IMR-90 (cell line): ENCODE measurements around the gene SLC29A2. TPM values are rescaled to one million over a fixed set of nuclear protein-coding genes. Genes with fewer than 3 reads are reported as not detected.

Source experiments
- ATAC-seq: fragments of 200-7000 bp; cut with Tn5 transposase; 2 replicates; pipeline ENCODE4 v1.9.1; 2020; ENCODE audit warnings: low read depth, mild to moderate bottlenecking, moderate library complexity
- BruUV-seq: library from RNA; stranded (reverse); fragments of 400-500 nt; replicated peaks from 2 replicates; lab custom pipeline; 2021; lab: Mats Ljungman, UMichigan
- CTCF ChIA-PET: fragments of 300-600 bp; formaldehyde crosslinking; extraction: SDS; loops from one replicate; lab custom pipeline; 2021; ENCODE audit warnings: antibody characterized with exemption; lab: Yijun Ruan, JAX
- POLR2A ChIA-PET: fragments of 300-600 bp; sonication (Branson Sonifier 250); formaldehyde crosslinking; loops from one replicate; lab custom pipeline; 2022; ENCODE audit warnings: antibody characterized with exemption; ENCODE audit not compliant: unreplicated experiment; lab: Charles Lee
- DNase-seq: peaks from one replicate; pipeline ENCODE4 v3.0.0; 2013
- H2AFZ ChIP-seq: replicated peaks from 2 replicates; pipeline ENCODE3; 2013; ENCODE audit warnings: low read length, mild to moderate bottlenecking; ENCODE audit not compliant: poor library complexity
- H2AK5ac ChIP-seq: 2 replicates; pipeline ENCODE4 v1.6.1; 2013; ENCODE audit warnings: low read depth, low read length, inconsistent platforms
- H2AK9ac ChIP-seq: replicated peaks from 2 replicates; pipeline ENCODE3; 2013; ENCODE audit warnings: mild to moderate bottlenecking, low read depth, low read length, moderate library complexity; ENCODE audit not compliant: poor library complexity
- H2BK120ac ChIP-seq: 2 replicates; pipeline ENCODE4 v1.6.1; 2013; ENCODE audit warnings: low read depth, low read length, inconsistent platforms
- H2BK15ac ChIP-seq: 3 replicates; pipeline ENCODE4 v1.6.1; 2013; ENCODE audit warnings: low read depth, low read length, inconsistent platforms
- H2BK20ac ChIP-seq: 2 replicates; pipeline ENCODE4 v1.6.1; 2013; ENCODE audit warnings: low read depth, mild to moderate bottlenecking, inconsistent platforms, low read length, moderate library complexity
- H2BK5ac ChIP-seq: 2 replicates; pipeline ENCODE4 v1.6.1; 2013; ENCODE audit warnings: mild to moderate bottlenecking, low read depth, low read length, inconsistent platforms; ENCODE audit not compliant: poor library complexity, severe bottlenecking
- H3K14ac ChIP-seq: replicated peaks from 2 replicates; pipeline ENCODE4 v1.6.1; 2013; ENCODE audit warnings: low read depth, low read length, inconsistent platforms
- H3K18ac ChIP-seq: 2 replicates; pipeline ENCODE4 v1.6.1; 2013; ENCODE audit warnings: low read depth, low read length, control low read depth
- H3K23ac ChIP-seq: 2 replicates; pipeline ENCODE4 v1.6.1; 2013; ENCODE audit warnings: low read depth, low read length, inconsistent platforms
- H3K27ac ChIP-seq: 2 replicates; pipeline ENCODE4 v1.5.1; 2013; ENCODE audit warnings: mild to moderate bottlenecking, control low read depth, low read length; ENCODE audit not compliant: insufficient read depth
- H3K27me3 ChIP-seq: 2 replicates; pipeline ENCODE4 v1.6.1; 2013; ENCODE audit warnings: low read length; ENCODE audit not compliant: control insufficient read depth, insufficient read depth
- H3K36me3 ChIP-seq: 2 replicates; pipeline ENCODE4 v1.6.1; 2013; ENCODE audit warnings: low read length, mixed read lengths; ENCODE audit not compliant: control insufficient read depth, insufficient read depth
- H3K4ac ChIP-seq: 2 replicates; pipeline ENCODE4 v1.6.1; 2013; ENCODE audit warnings: low read depth, low read length, inconsistent platforms
- H3K4me1 ChIP-seq: 2 replicates; pipeline ENCODE4 v1.6.1; 2013; ENCODE audit warnings: low read length, mixed read lengths; ENCODE audit not compliant: control insufficient read depth, insufficient read depth
- H3K4me2 ChIP-seq: 2 replicates; pipeline ENCODE4 v1.6.1; 2013; ENCODE audit warnings: low read depth, mild to moderate bottlenecking, control low read depth, low read length, moderate library complexity
- H3K4me3 ChIP-seq: 2 replicates; pipeline ENCODE4 v1.5.1; 2013; ENCODE audit warnings: low read depth, mild to moderate bottlenecking, control low read depth, low read length, moderate library complexity; ENCODE audit not compliant: insufficient read depth
- H3K56ac ChIP-seq: 2 replicates; pipeline ENCODE4 v1.6.1; 2013; ENCODE audit warnings: low read length, inconsistent platforms; ENCODE audit not compliant: insufficient read depth; ENCODE audit errors: extremely low read depth
- H3K79me1 ChIP-seq, 2 experiments: 2 replicates each; pipeline ENCODE4 v1.6.1; 2013; ENCODE audit warnings: low read length in 2 of 2, inconsistent platforms in 1 of 2, low read depth in 1 of 2
- H3K9ac ChIP-seq: 2 replicates; pipeline ENCODE4 v1.6.1; 2013; ENCODE audit warnings: low read depth, low read length, control low read depth
- H3K9me1 ChIP-seq: 2 replicates; pipeline ENCODE4 v1.6.1; 2013; ENCODE audit warnings: low read length, inconsistent platforms; ENCODE audit not compliant: insufficient read depth
- H3K9me3 ChIP-seq: 2 replicates; pipeline ENCODE4 v1.6.1; 2013; ENCODE audit warnings: low read length; ENCODE audit not compliant: control insufficient read depth, insufficient read depth
- H4K20me1 ChIP-seq: 2 replicates; pipeline ENCODE4 v1.6.1; 2013; ENCODE audit warnings: low read length, inconsistent platforms; ENCODE audit not compliant: insufficient read depth
- H4K5ac ChIP-seq: 2 replicates; pipeline ENCODE4 v1.6.1; 2013; ENCODE audit warnings: mild to moderate bottlenecking, low read depth, low read length, control low read depth
- H4K8ac ChIP-seq, 2 experiments: 2 replicates each; pipeline ENCODE4 v1.6.1; 2013; ENCODE audit warnings: low read depth in 2 of 2, low read length in 2 of 2, control low read depth in 1 of 2, inconsistent platforms in 1 of 2
- H4K91ac ChIP-seq: 2 replicates; pipeline ENCODE4 v1.6.1; 2013; ENCODE audit warnings: low read depth, low read length, inconsistent platforms; ENCODE audit not compliant: insufficient read depth
- BHLHE40 ChIP-seq: fragments of 150-350 bp; IDR thresholded peaks from 2 replicates; pipeline ENCODE4 v1.6.1; 2016; ENCODE audit warnings: mild to moderate bottlenecking, low read depth, low read length
- CEBPB ChIP-seq: IDR thresholded peaks from 2 replicates; pipeline ENCODE4 v1.6.1; 2012; ENCODE audit warnings: low read depth, low read length, improper control_type of control experiment
- CHD1 ChIP-seq: IDR thresholded peaks from 2 replicates; pipeline ENCODE4 v1.6.1; 2012; ENCODE audit warnings: low read depth, low read length, improper control_type of control experiment
- FOS ChIP-seq: fragments of 150-350 bp; IDR thresholded peaks from 2 replicates; pipeline ENCODE4 v1.6.1; 2016; ENCODE audit warnings: low read depth, low read length
- MAFK ChIP-seq: IDR thresholded peaks from 2 replicates; pipeline ENCODE4 v1.6.1; 2012; ENCODE audit warnings: low read depth, low read length, improper control_type of control experiment
- MAZ ChIP-seq: IDR thresholded peaks from 2 replicates; pipeline ENCODE4 v1.6.1; 2012; ENCODE audit warnings: low read depth, mild to moderate bottlenecking, low read length, improper control_type of control experiment, moderate library complexity, borderline replicate concordance
- MXI1 ChIP-seq: IDR thresholded peaks from 2 replicates; pipeline ENCODE4 v1.6.1; 2012; ENCODE audit warnings: low read depth, mild to moderate bottlenecking, low read length, moderate library complexity, borderline replicate concordance
- NFE2L2 ChIP-seq: fragments of 150-350 bp; IDR thresholded peaks from 2 replicates; pipeline ENCODE4 v1.6.1; 2016; ENCODE audit warnings: low read depth, mild to moderate bottlenecking, low read length
- POLR2A ChIP-seq: IDR thresholded peaks from 2 replicates; pipeline ENCODE4 v1.6.1; 2012; ENCODE audit warnings: mild to moderate bottlenecking, low read depth, low read length
- RAD21 ChIP-seq: IDR thresholded peaks from 2 replicates; pipeline ENCODE4 v1.6.1; 2012; ENCODE audit warnings: low read length, improper control_type of control experiment
- RCOR1 ChIP-seq: IDR thresholded peaks from 2 replicates; pipeline ENCODE4 v1.6.1; 2012; ENCODE audit warnings: mild to moderate bottlenecking, low read length, improper control_type of control experiment; ENCODE audit not compliant: insufficient replicate concordance
- RFX5 ChIP-seq: IDR thresholded peaks from 2 replicates; pipeline ENCODE4 v1.8.0; 2012; ENCODE audit warnings: low read depth, mild to moderate bottlenecking, low read length, moderate library complexity
- SMC3 ChIP-seq: fragments of 150-350 bp; IDR thresholded peaks from 2 replicates; pipeline ENCODE4 v1.6.1; 2016; ENCODE audit warnings: low read depth, mild to moderate bottlenecking, antibody characterized with exemption, low read length, moderate library complexity
- WGBS, 2 experiments: methylation state at CpG; one replicate each; pipeline versions ENCODE4 v1.1.5 to v1.1.7; 2013; ENCODE audit warnings: missing lambda C conversion rate in 2 of 2; ENCODE audit not compliant: insufficient read length in 1 of 2; ENCODE audit errors: extremely low coverage in 2 of 2; 5-methylcytosine and 5-hydroxymethylcytosine counted together
- dilution Hi-C: fragments of 300-500 bp; cut with HindIII; formaldehyde crosslinking; loops from one replicate; pipeline ENCODE4 v1.14.3; 2018; ENCODE audit warnings: low sequenced_read_pairs; ENCODE audit not compliant: unreplicated experiment
- in situ Hi-C: fragments of 300-500 bp; cut with MboI; formaldehyde crosslinking; loops from 3 replicates; pipeline ENCODE4 v1.14.3; 2019; ENCODE audit warnings: low sequenced_read_pairs, inconsistent platforms, mixed read lengths
- intact Hi-C: fragments of 100-400 bp; cut with micrococcal nuclease; formaldehyde crosslinking; loops from 2 replicates; pipeline ENCODE4 v1.10.0; 2022
- polyA plus RNA-seq, 3 experiments: library from polyadenylated mRNA; depleted of rRNA; stranded (reverse); fragments of >200 nt; gene quantifications; 2 replicates each; pipeline ENCODE4 v1.2.3, GENCODE V29; 2012; ENCODE audit warnings: low replicate concordance in 1 of 3
- total RNA-seq: library from RNA; depleted of rRNA; stranded (reverse); fragments of >200 nt; gene quantifications from 2 replicates; pipeline ENCODE4 v1.2.3, GENCODE V29; 2012
- TF ChIP-seq, protein P1 (sequence below): fragments of 150-350 bp; IDR thresholded peaks from 2 replicates; pipeline ENCODE4 v1.6.1; 2016; ENCODE audit warnings: low read depth, mild to moderate bottlenecking, low read length, moderate library complexity, borderline replicate concordance
- TF ChIP-seq, protein P2 (sequence below): conservative IDR thresholded peaks from 2 replicates; pipeline ENCODE4 v1.5.1; 2012; ENCODE audit warnings: mild to moderate bottlenecking, low read depth, low read length, improper control_type of control experiment
- TF ChIP-seq, protein P3 (sequence below): fragments of 150-350 bp; IDR thresholded peaks from 2 replicates; pipeline ENCODE4 v1.6.1; 2017; ENCODE audit warnings: mild to moderate bottlenecking, antibody characterized with exemption, low read length, low read depth

Gene SLC29A2
- total and polyA plus RNA-seq, 2 of the 4 experiments (the other 2 are of a cell fraction): under 0.01 to 1.2 TPM

DNA sequence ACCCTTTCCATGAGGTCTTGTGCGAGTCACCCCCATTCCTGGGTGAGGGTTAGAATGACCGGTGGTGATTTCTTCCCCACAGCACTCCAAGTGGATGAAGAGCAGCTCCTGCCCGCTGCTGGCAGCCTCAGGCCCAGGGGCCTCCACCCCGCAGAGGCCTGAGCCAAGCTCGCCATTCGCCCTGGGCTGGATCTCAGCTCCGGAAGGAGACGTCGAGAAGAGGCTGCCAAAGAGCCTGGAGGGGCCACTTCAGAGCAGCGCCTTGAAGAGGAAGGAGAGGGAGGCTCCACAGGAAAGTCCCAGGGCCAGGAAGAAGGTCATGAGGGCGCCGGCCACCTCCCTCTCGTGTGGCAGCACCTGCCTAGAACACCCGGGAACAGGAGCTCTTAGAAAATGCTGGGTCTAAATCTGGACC lies 8.4 kb downstream of the SLC29A2 start:
- Histone ChIP-seq H3K79me1 (no peaks in the 10 kb centered on the region), H4K8ac (no peak overlapping the region), H3K9ac (no peak overlapping the region), H4K20me1 (no peaks in the 10 kb centered on the region), H3K27ac (no peak overlapping the region), H4K5ac (no peak overlapping the region), H3K18ac (no peak overlapping the region), H3K4ac (no peak overlapping the region), H3K14ac (no peak overlapping the region), H2AK9ac (no peak overlapping the region), H2BK5ac (no peak overlapping the region), H3K23ac (no peak overlapping the region), H2AFZ (no peak overlapping the region), H2BK15ac (no peak overlapping the region), H3K56ac (no peak overlapping the region), H3K4me3 (no peak overlapping the region), H3K4me2 (no peak overlapping the region), H3K9me3 (no peaks in the 10 kb centered on the region), H4K91ac (no peak overlapping the region), H3K4me1 (no peaks in the 10 kb centered on the region), H3K27me3 (peaks cover 2% of the 10 kb centered on the region; the same call in 1 of the 2 replicates), H2BK120ac (no peak overlapping the region), H3K36me3 (no peaks in the 10 kb centered on the region), H2AK5ac (no peak overlapping the region), H2BK20ac (no peak overlapping the region), H3K9me1 (no peaks in the 10 kb centered on the region)
- no TSS peak for BruUV-seq
- WGBS, 2 experiments: no CpG with 5 or more reads among the region's 14 CpGs
- no peak for DNase-seq
- ATAC-seq: no peak
- CTCF ChIA-PET: interaction anchor here (0.6 to 1.2 kb wide), 6 partner anchors 15 to 570 kb away, joined by 3 to 7 read pairs (median 5); no protein-coding TSS in a partner anchor
- intact Hi-C loops (no loop called here), dilution Hi-C loops (no loop called here), in situ Hi-C loops (no loop called here)
- POLR2A ChIA-PET: no interaction called here
- TF ChIP-seq, protein P1, sequence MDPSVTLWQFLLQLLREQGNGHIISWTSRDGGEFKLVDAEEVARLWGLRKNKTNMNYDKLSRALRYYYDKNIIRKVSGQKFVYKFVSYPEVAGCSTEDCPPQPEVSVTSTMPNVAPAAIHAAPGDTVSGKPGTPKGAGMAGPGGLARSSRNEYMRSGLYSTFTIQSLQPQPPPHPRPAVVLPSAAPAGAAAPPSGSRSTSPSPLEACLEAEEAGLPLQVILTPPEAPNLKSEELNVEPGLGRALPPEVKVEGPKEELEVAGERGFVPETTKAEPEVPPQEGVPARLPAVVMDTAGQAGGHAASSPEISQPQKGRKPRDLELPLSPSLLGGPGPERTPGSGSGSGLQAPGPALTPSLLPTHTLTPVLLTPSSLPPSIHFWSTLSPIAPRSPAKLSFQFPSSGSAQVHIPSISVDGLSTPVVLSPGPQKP: no peak
- no peak for TF ChIP-seq MAZ
- no peak for TF ChIP-seq RCOR1
- no peak for TF ChIP-seq MXI1
- no peak for TF ChIP-seq MAFK
- no peak for TF ChIP-seq CHD1
- no peak for TF ChIP-seq RAD21
- no peak for TF ChIP-seq CEBPB
- TF ChIP-seq NFE2L2: no peak
- TF ChIP-seq POLR2A: no peak
- no peak for TF ChIP-seq SMC3
- TF ChIP-seq FOS: no peak
- no peak for TF ChIP-seq RFX5
- no peak for TF ChIP-seq BHLHE40
- TF ChIP-seq, protein P2, sequence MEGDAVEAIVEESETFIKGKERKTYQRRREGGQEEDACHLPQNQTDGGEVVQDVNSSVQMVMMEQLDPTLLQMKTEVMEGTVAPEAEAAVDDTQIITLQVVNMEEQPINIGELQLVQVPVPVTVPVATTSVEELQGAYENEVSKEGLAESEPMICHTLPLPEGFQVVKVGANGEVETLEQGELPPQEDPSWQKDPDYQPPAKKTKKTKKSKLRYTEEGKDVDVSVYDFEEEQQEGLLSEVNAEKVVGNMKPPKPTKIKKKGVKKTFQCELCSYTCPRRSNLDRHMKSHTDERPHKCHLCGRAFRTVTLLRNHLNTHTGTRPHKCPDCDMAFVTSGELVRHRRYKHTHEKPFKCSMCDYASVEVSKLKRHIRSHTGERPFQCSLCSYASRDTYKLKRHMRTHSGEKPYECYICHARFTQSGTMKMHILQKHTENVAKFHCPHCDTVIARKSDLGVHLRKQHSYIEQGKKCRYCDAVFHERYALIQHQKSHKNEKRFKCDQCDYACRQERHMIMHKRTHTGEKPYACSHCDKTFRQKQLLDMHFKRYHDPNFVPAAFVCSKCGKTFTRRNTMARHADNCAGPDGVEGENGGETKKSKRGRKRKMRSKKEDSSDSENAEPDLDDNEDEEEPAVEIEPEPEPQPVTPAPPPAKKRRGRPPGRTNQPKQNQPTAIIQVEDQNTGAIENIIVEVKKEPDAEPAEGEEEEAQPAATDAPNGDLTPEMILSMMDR: no peak
- TF ChIP-seq, protein P3, sequence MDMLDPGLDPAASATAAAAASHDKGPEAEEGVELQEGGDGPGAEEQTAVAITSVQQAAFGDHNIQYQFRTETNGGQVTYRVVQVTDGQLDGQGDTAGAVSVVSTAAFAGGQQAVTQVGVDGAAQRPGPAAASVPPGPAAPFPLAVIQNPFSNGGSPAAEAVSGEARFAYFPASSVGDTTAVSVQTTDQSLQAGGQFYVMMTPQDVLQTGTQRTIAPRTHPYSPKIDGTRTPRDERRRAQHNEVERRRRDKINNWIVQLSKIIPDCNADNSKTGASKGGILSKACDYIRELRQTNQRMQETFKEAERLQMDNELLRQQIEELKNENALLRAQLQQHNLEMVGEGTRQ: no peak
